H1 (cell line): Measurements from ENCODE around the gene MR1. TPM values are rescaled to one million over a fixed set of nuclear protein-coding genes. Genes with fewer than 3 reads are reported as not detected.

ENCODE experiments used
- CTCF ChIA-PET: fragments of 300-600 bp; sonication (Branson Sonifier 250); formaldehyde crosslinking; loops from one replicate; lab custom pipeline; 2021; ENCODE audit not compliant: partially characterized antibody; lab: Charles Lee
- POLR2A ChIA-PET: fragments of 300-600 bp; sonication (Branson Sonifier 250); formaldehyde crosslinking; loops from one replicate; lab custom pipeline; 2021; ENCODE audit warnings: inconsistent platforms; ENCODE audit not compliant: partially characterized antibody; lab: Charles Lee
- DNase-seq, 2 experiments: peaks; one replicate each; pipeline versions ENCODE4 v3.0.0 to v3.0.0-alpha.2; 2010 to 2022; ENCODE audit warnings: low spot score in 2 of 2, low read depth in 1 of 2, mixed read lengths in 1 of 2
- FAIRE-seq: peaks from 2 replicates; lab custom pipeline; 2011; peaks lifted over from hg19 to GRCh38; lab: Jason Lieb, UNC
- H2AFZ ChIP-seq: 2 replicates; pipeline ENCODE4 v1.8.1; 2012; ENCODE audit warnings: low read length, inconsistent platforms
- H2AK5ac ChIP-seq: 2 replicates; pipeline ENCODE4 v1.6.1; 2013; ENCODE audit warnings: low read depth, low read length
- H2BK120ac ChIP-seq: replicated peaks from 2 replicates; pipeline ENCODE3; 2013; ENCODE audit warnings: low read depth, low read length, inconsistent platforms
- H2BK12ac ChIP-seq: 2 replicates; pipeline ENCODE4 v1.6.1; 2013; ENCODE audit warnings: low read depth, low read length
- H2BK15ac ChIP-seq: 2 replicates; pipeline ENCODE4 v1.6.1; 2013; ENCODE audit warnings: low read length
- H2BK20ac ChIP-seq: 2 replicates; pipeline ENCODE4 v1.6.1; 2013; ENCODE audit warnings: low read length
- H2BK5ac ChIP-seq: 2 replicates; pipeline ENCODE4 v1.6.1; 2013; ENCODE audit warnings: low read depth, low read length
- H3K14ac ChIP-seq: 2 replicates; pipeline ENCODE4 v1.6.1; 2013; ENCODE audit warnings: inconsistent platforms; ENCODE audit not compliant: insufficient read length
- H3K18ac ChIP-seq: 2 replicates; pipeline ENCODE4 v1.6.1; 2013; ENCODE audit warnings: low read length; ENCODE audit errors: extremely low read depth
- H3K23ac ChIP-seq: 2 replicates; pipeline ENCODE4 v1.6.1; 2013; ENCODE audit warnings: inconsistent platforms; ENCODE audit not compliant: insufficient read length
- H3K23me2 ChIP-seq: 2 replicates; pipeline ENCODE4 v1.6.1; 2013; ENCODE audit warnings: low read depth, low read length
- H3K27ac ChIP-seq: 2 replicates; pipeline ENCODE4 v1.6.1; 2011; ENCODE audit warnings: low read depth, low read length, inconsistent platforms
- H3K27me3 ChIP-seq, 4 experiments: replicated peaks in 1 of 4; 1 replicate in 1 of 4; 2 replicates in 3 of 4; pipeline versions ENCODE4 v1.6.1 to v1.8.1; 2011 to 2013; ENCODE audit warnings: low read length in 3 of 4, mild to moderate bottlenecking in 3 of 4, inconsistent platforms in 2 of 4, mixed read lengths in 2 of 4, moderate library complexity in 1 of 4; ENCODE audit not compliant: control insufficient read depth in 3 of 4, insufficient read depth in 3 of 4; ENCODE audit errors: extremely low read depth in 1 of 4
- H3K36me3 ChIP-seq, 4 experiments: 2 replicates each; pipeline versions ENCODE4 v1.6.1 to v1.8.1; 2011 to 2013; ENCODE audit warnings: mild to moderate bottlenecking in 4 of 4, low read length in 3 of 4, moderate library complexity in 2 of 4, control low read depth in 1 of 4, inconsistent platforms in 1 of 4; ENCODE audit not compliant: insufficient read depth in 4 of 4, control insufficient read depth in 2 of 4
- H3K4ac ChIP-seq: replicated peaks from 2 replicates; pipeline ENCODE3; 2013; ENCODE audit warnings: low read length, low read depth, mixed read lengths, inconsistent platforms; ENCODE audit not compliant: insufficient read length
- H3K4me1 ChIP-seq, 4 experiments: replicated peaks in 1 of 4; 1 replicate in 1 of 4; 2 replicates in 3 of 4; pipeline versions ENCODE4 v1.6.1 to v1.8.1; 2011 to 2013; ENCODE audit warnings: low read length in 3 of 4, inconsistent platforms in 2 of 4, mixed read lengths in 1 of 4; ENCODE audit not compliant: insufficient read depth in 4 of 4, control insufficient read depth in 3 of 4
- H3K4me2 ChIP-seq, 2 experiments: 2 replicates each; pipeline versions ENCODE4 v1.6.1 to v1.8.1; 2011 to 2013; ENCODE audit warnings: low read depth in 2 of 2, low read length in 2 of 2, control low read depth in 1 of 2, inconsistent platforms in 1 of 2, mild to moderate bottlenecking in 1 of 2; ENCODE audit not compliant: insufficient read depth in 1 of 2
- H3K4me3 ChIP-seq, 4 experiments: fragments of 200-600, 300-600 bp in 1 of 4; sonication (generic), shearing (Covaris generic), sonication (Bioruptor Twin) in 1 of 4; 2 replicates each; pipeline versions ENCODE4 v1.5.1 to v1.8.1; 2011 to 2016; ENCODE audit warnings: low read length in 4 of 4, low read depth in 3 of 4, control low read depth in 2 of 4, inconsistent platforms in 2 of 4, mild to moderate bottlenecking in 2 of 4, mixed read lengths in 1 of 4, moderate library complexity in 1 of 4; ENCODE audit not compliant: insufficient read depth in 2 of 4; ENCODE audit errors: extremely low read depth in 1 of 4
- H3K56ac ChIP-seq: replicated peaks from 2 replicates; pipeline ENCODE3; 2013; ENCODE audit warnings: low read depth, mild to moderate bottlenecking, mixed read lengths, low read length, inconsistent platforms; ENCODE audit not compliant: insufficient read length
- H3K79me1 ChIP-seq: 2 replicates; pipeline ENCODE4 v1.6.1; 2013; ENCODE audit warnings: low read depth, low read length, control low read depth
- H3K79me2 ChIP-seq, 2 experiments: 2 replicates each; pipeline versions ENCODE4 v1.6.1 to v1.8.1; 2012 to 2013; ENCODE audit warnings: low read length in 2 of 2, mild to moderate bottlenecking in 2 of 2, inconsistent platforms in 1 of 2; ENCODE audit not compliant: insufficient read depth in 2 of 2, control insufficient read depth in 1 of 2
- H3K9ac ChIP-seq, 4 experiments: replicated peaks in 1 of 4; 1 replicate in 1 of 4; 2 replicates in 3 of 4; pipeline versions ENCODE4 v1.6.1 to v1.8.1; 2011 to 2013; ENCODE audit warnings: low read depth in 3 of 4, low read length in 3 of 4, control low read depth in 2 of 4, mild to moderate bottlenecking in 2 of 4, moderate library complexity in 2 of 4, inconsistent platforms in 1 of 4; ENCODE audit errors: extremely low read depth in 1 of 4
- H3K9me3 ChIP-seq, 2 experiments: 2 replicates each; pipeline versions ENCODE4 v1.6.1 to v1.8.1; 2012 to 2013; ENCODE audit warnings: mild to moderate bottlenecking in 2 of 2, moderate library complexity in 2 of 2, control low read depth in 1 of 2, inconsistent platforms in 1 of 2, low read depth in 1 of 2, low read length in 1 of 2, mixed read lengths in 1 of 2; ENCODE audit not compliant: insufficient read depth in 2 of 2
- H4K20me1 ChIP-seq, 2 experiments: replicated peaks in 1 of 2; 2 replicates each; pipeline versions ENCODE3 to v1.8.1; 2011 to 2013; ENCODE audit warnings: inconsistent platforms in 2 of 2, low read length in 2 of 2, mild to moderate bottlenecking in 1 of 2; ENCODE audit not compliant: insufficient read depth in 2 of 2, control insufficient read depth in 1 of 2
- H4K5ac ChIP-seq: 2 replicates; pipeline ENCODE4 v1.6.1; 2013; ENCODE audit warnings: low read length, low read depth, mixed read lengths, inconsistent platforms; ENCODE audit not compliant: insufficient read length
- H4K8ac ChIP-seq: 2 replicates; pipeline ENCODE4 v1.8.0; 2013; ENCODE audit warnings: mild to moderate bottlenecking, moderate library complexity, low read length, inconsistent platforms; ENCODE audit not compliant: insufficient read depth; ENCODE audit errors: extremely low read depth
- H4K91ac ChIP-seq: replicated peaks from 2 replicates; pipeline ENCODE3; 2013; ENCODE audit warnings: low read length, mixed read lengths, inconsistent platforms; ENCODE audit not compliant: insufficient read length
- EZH2 ChIP-seq: fragments of 200-600 bp; sonication (generic); IDR thresholded peaks from 2 replicates; pipeline ENCODE4 v1.7.1; 2012; ENCODE audit warnings: low read depth, mild to moderate bottlenecking, moderate library complexity, low read length, inconsistent platforms; ENCODE audit not compliant: severe bottlenecking
- polyA plus RNA-seq, 7 experiments: library from polyadenylated mRNA; depleted of rRNA in 3 of 7; stranded (reverse) in 5 of 7; unstranded in 2 of 7; fragments of >200 nt in 5 of 7; fragments of 200-250 nt in 2 of 7; gene quantifications; 1 replicate in 5 of 7; 2 replicates in 1 of 7; 4 replicates in 1 of 7; pipeline versions ENCODE4 v1.2.1 to v1.2.3, GENCODE V29; 2011 to 2013; ENCODE audit warnings: missing spikeins in 2 of 7, mixed read lengths in 2 of 7
- total RNA-seq: library from RNA; stranded (reverse); fragmentation: NEBNext Ultra II Directional; extraction: Animal tissue kit (Norgen Biotek cat#: 25700); gene quantifications from 2 replicates; pipeline ENCODE4 v1.2.1, GENCODE V29; 2021

MR1 gene
- total and polyA plus RNA-seq, 2 of the 8 experiments (the other 6 are each of a cell fraction or from before 2014, with no cell fraction given): 0.09 TPM; not detected in 1

GRCh38 chr1:181010789-181011188 lies 23.0 kb upstream of the MR1 start:
- Histone ChIP-seq H3K9me3 (no peaks in the 10 kb centered on the region), H3K23me2 (no peaks in the 10 kb centered on the region), H3K4me3 (no peak overlapping the region), H3K23ac (no peak overlapping the region), H2BK15ac (no peak overlapping the region), H4K5ac (no peak overlapping the region), H3K27ac (no peak overlapping the region), H2BK12ac (no peak overlapping the region), H2BK20ac (no peak overlapping the region), H3K18ac (no peak overlapping the region), H3K36me3 (no peaks in the 10 kb centered on the region; a peak in 1 of 8 replicates), H4K91ac (no peak overlapping the region), H3K9ac (no peak overlapping the region), H2BK5ac (no peak overlapping the region), H2BK120ac (no peak overlapping the region), H3K4me1 (no peaks in the 10 kb centered on the region; a peak in 1 of 7 replicates), H3K4ac (no peak overlapping the region), H3K79me2 (peaks cover 16 to 96% of the 10 kb centered on the region in 2 experiments), H4K20me1 (peaks cover 0 to 10% of the 10 kb centered on the region in 2 experiments), H3K4me2 (no peak overlapping the region), H3K79me1 (peaks cover 2% of the 10 kb centered on the region; the same call in 1 of the 2 replicates), H3K27me3 (no peaks in the 10 kb centered on the region), H4K8ac (no peak overlapping the region), H3K14ac (no peak overlapping the region), H2AK5ac (no peak overlapping the region), H3K56ac (no peak overlapping the region), H2AFZ (no peak overlapping the region)
- POLR2A ChIA-PET: interaction anchor here (0.7 to 1.5 kb wide), 6 partner anchors 8 to 380 kb away, joined by 3 to 6 read pairs (median 3); no protein-coding TSS in a partner anchor
- CTCF ChIA-PET: interaction anchor here (0.5 to 3.2 kb wide), 3 partner anchors 27 to 412 kb away, joined by 4 to 14 read pairs (median 4); no protein-coding TSS in a partner anchor
- FAIRE-seq: no peak
- DNase-seq: no peak
- TF ChIP-seq EZH2: no peak
